Gastrocnemius medialis (tissue), 4 donors: ENCODE measurements around the gene IRS4. TPM values are rescaled to one million over a fixed set of nuclear protein-coding genes. Genes with fewer than 3 reads are reported as not detected.

Experiments used
- ATAC-seq, 2 donors: fragments of 150-250 bp; one replicate each; pipeline ENCODE4 v1.9.1; 2016
- DNase-seq, 2 donors: peaks; one replicate each; pipeline ENCODE4 v3.0.0-alpha.2; 2019
- H3K27ac ChIP-seq, 4 donors: fragments of 200-600 bp; sonication (generic); 1 replicate in 1 of 4; 2 replicates in 3 of 4; pipeline ENCODE4 v1.5.1; 2016 to 2018; ENCODE audit warnings: mild to moderate bottlenecking in 2 of 4, moderate library complexity in 1 of 4
- H3K27me3 ChIP-seq, 3 donors: fragments of 200-600 bp; sonication (generic) in 2 of 3; 1 replicate in 1 of 3; 2 replicates in 2 of 3; pipeline versions ENCODE4 v1.5.1 to v1.6.0; 2016 to 2019; ENCODE audit warnings: mild to moderate bottlenecking in 1 of 3, moderate library complexity in 1 of 3
- H3K36me3 ChIP-seq, 2 donors: fragments of 200-600 bp; sonication (generic) in 1 of 2; one replicate each; pipeline ENCODE4 v1.5.1; 2017 to 2018
- H3K4me1 ChIP-seq, 2 donors: fragments of 200-600 bp; sonication (generic) in 1 of 2; one replicate each; pipeline ENCODE4 v1.5.1; 2016 to 2017; ENCODE audit warnings: mild to moderate bottlenecking in 2 of 2
- H3K4me3 ChIP-seq, 4 donors: fragments of 200-600 bp; sonication (generic) in 3 of 4; 1 replicate in 1 of 4; 2 replicates in 3 of 4; pipeline ENCODE4 v1.5.1; 2016 to 2019; ENCODE audit warnings: mild to moderate bottlenecking in 2 of 4
- H3K9me3 ChIP-seq, 3 donors: fragments of 200-600 bp; sonication (generic) in 2 of 3; 1 replicate in 1 of 3; 2 replicates in 2 of 3; pipeline ENCODE4 v1.5.1; 2016 to 2019
- CTCF ChIP-seq, 5 experiments: fragments of 450-650 bp in 3 of 5; fragments of 200-600 bp in 2 of 5; sonication (generic) in 2 of 5; IDR thresholded peaks in 4 of 5; conservative IDR thresholded peaks in 1 of 5; 1 replicate in 4 of 5; 2 replicates in 1 of 5; pipeline ENCODE4 v1.5.1; 2016 to 2019; ENCODE audit warnings: antibody characterized with exemption in 5 of 5, mild to moderate bottlenecking in 3 of 5, moderate library complexity in 3 of 5
- POLR2A ChIP-seq, 2 donors: fragments of 450-650 bp; IDR thresholded peaks; one replicate each; pipeline ENCODE4 v1.6.1; 2017; ENCODE audit warnings: antibody characterized with exemption in 2 of 2, mild to moderate bottlenecking in 2 of 2, moderate library complexity in 2 of 2
- in situ Hi-C, 4 donors: fragments of 200-750 bp; cut with MboI; loops; one replicate each; pipeline versions ENCODE4 v1.15.0 to v1.8.0; 2017; ENCODE audit warnings: low sequenced_read_pairs in 4 of 4
- intact Hi-C: fragments of 100-400 bp; cut with DNase I; formaldehyde crosslinking; loops from one replicate; pipeline ENCODE4 v1.15.1; 2023; ENCODE audit warnings: low total_unique reads
- total RNA-seq, 4 donors: library from RNA; depleted of rRNA; stranded (reverse); fragments of >200 nt; gene quantifications; one replicate each; pipeline versions ENCODE4 v1.1.0 to v1.2.3, GENCODE V29; 2016

The IRS4 gene
- total RNA-seq, 4 donors from 2014 or later, result not detected

GRCh38 chrX:108696690-108697089 is 39.7 kb downstream of the IRS4 start:
- intact Hi-C loops, result loop anchor here (5.0 kb wide), 1 partner anchor 771 kb away; no protein-coding TSS in a partner anchor

More at GRCh38 chrX:108696690-108697089, 39.7 kb downstream of the IRS4 start:
- Histone ChIP-seq H3K27me3 (no peaks in the 10 kb centered on the region), H3K4me3 (no peak overlapping the region), H3K4me1 (no peaks in the 10 kb centered on the region), H3K9me3 (no peaks in the 10 kb centered on the region), H3K27ac (no peak overlapping the region), H3K36me3 (no peaks in the 10 kb centered on the region)
- DNase-seq (no peak), ATAC-seq (no peak)
- in situ Hi-C loops, result no loop called here
- TF ChIP-seq POLR2A (IDR thresholded peaks at IDR 0.05), result no peak
- no peak for TF ChIP-seq CTCF (IDR thresholded peaks at IDR 0.05 in 4 of 5, conservative IDR thresholded peaks at IDR 0.05 in 1 of 5)
